Trophoblast cell (in vitro differentiated cells and primary cell): ENCODE measurements around the gene NFATC2.

Source experiments
- DNase-seq, 2 donors: peaks; one replicate each; pipeline ENCODE4 v3.0.0-alpha.2; 2016
- H2AFZ ChIP-seq: 2 replicates; pipeline ENCODE4 v1.6.1; 2013; ENCODE audit warnings: low read length, moderate library complexity, mild to moderate bottlenecking; ENCODE audit not compliant: insufficient read depth, poor library complexity
- H2AK5ac ChIP-seq: 2 replicates; pipeline ENCODE4 v1.6.1; 2013; ENCODE audit warnings: mild to moderate bottlenecking, low read length
- H2BK120ac ChIP-seq: 2 replicates; pipeline ENCODE4 v1.6.1; 2013; ENCODE audit warnings: low read length, mild to moderate bottlenecking, moderate library complexity; ENCODE audit not compliant: insufficient read depth, poor library complexity
- H2BK12ac ChIP-seq: 2 replicates; pipeline ENCODE4 v1.6.1; 2013; ENCODE audit warnings: mild to moderate bottlenecking, low read length, moderate library complexity
- H2BK5ac ChIP-seq: 2 replicates; pipeline ENCODE4 v1.6.1; 2013; ENCODE audit warnings: low read length, low read depth, moderate library complexity, mild to moderate bottlenecking; ENCODE audit not compliant: poor library complexity
- H3K14ac ChIP-seq: 2 replicates; pipeline ENCODE4 v1.6.1; 2013; ENCODE audit warnings: mild to moderate bottlenecking, low read length
- H3K18ac ChIP-seq: 2 replicates; pipeline ENCODE4 v1.6.1; 2013; ENCODE audit warnings: mild to moderate bottlenecking, low read length
- H3K23ac ChIP-seq: 2 replicates; pipeline ENCODE4 v1.6.1; 2013; ENCODE audit warnings: low read length
- H3K27ac ChIP-seq: 2 replicates; pipeline ENCODE4 v1.5.1; 2013; ENCODE audit warnings: low read depth, mild to moderate bottlenecking, inconsistent platforms, low read length, moderate library complexity
- H3K27me3 ChIP-seq: 2 replicates; pipeline ENCODE4 v1.6.1; 2013; ENCODE audit warnings: inconsistent platforms, mild to moderate bottlenecking, low read length, moderate library complexity; ENCODE audit not compliant: insufficient read depth
- H3K36me3 ChIP-seq, 2 experiments: 1 replicate in 1 of 2; 2 replicates in 1 of 2; pipeline ENCODE4 v1.6.1; 2013; ENCODE audit warnings: low read length in 2 of 2, mild to moderate bottlenecking in 2 of 2, moderate library complexity in 1 of 2; ENCODE audit not compliant: insufficient read depth in 2 of 2, control insufficient read depth in 1 of 2
- H3K4ac ChIP-seq: 2 replicates; pipeline ENCODE4 v1.6.1; 2013; ENCODE audit warnings: low read depth, mild to moderate bottlenecking, low read length, moderate library complexity
- H3K4me1 ChIP-seq, 2 experiments: 1 replicate in 1 of 2; 2 replicates in 1 of 2; pipeline ENCODE4 v1.6.1; 2013; ENCODE audit warnings: low read length in 2 of 2, mild to moderate bottlenecking in 2 of 2, moderate library complexity in 1 of 2; ENCODE audit not compliant: insufficient read depth in 2 of 2, control insufficient read depth in 1 of 2
- H3K4me2 ChIP-seq: 2 replicates; pipeline ENCODE4 v1.6.1; 2013; ENCODE audit warnings: inconsistent platforms, mild to moderate bottlenecking, low read length, moderate library complexity
- H3K4me3 ChIP-seq: 2 replicates; pipeline ENCODE4 v1.5.1; 2013; ENCODE audit warnings: mild to moderate bottlenecking, low read depth, low read length, inconsistent platforms
- H3K79me1 ChIP-seq: one replicate; pipeline ENCODE4 v1.6.1; 2013; ENCODE audit warnings: low read length
- H3K79me2 ChIP-seq: 2 replicates; pipeline ENCODE4 v1.6.1; 2013; ENCODE audit warnings: low read length, mild to moderate bottlenecking; ENCODE audit not compliant: control insufficient read depth, insufficient read depth, poor library complexity
- H3K9ac ChIP-seq: 2 replicates; pipeline ENCODE4 v1.6.1; 2013; ENCODE audit warnings: mild to moderate bottlenecking, low read length
- H3K9me3 ChIP-seq: 2 replicates; pipeline ENCODE4 v1.6.1; 2013; ENCODE audit warnings: low read depth, mild to moderate bottlenecking, control low read depth, inconsistent platforms, low read length; ENCODE audit not compliant: insufficient read depth
- H4K12ac ChIP-seq: 2 replicates; pipeline ENCODE4 v1.6.1; 2013; ENCODE audit warnings: low read depth, mild to moderate bottlenecking, low read length, moderate library complexity
- H4K8ac ChIP-seq: 2 replicates; pipeline ENCODE4 v1.6.1; 2013; ENCODE audit warnings: low read depth, mild to moderate bottlenecking, low read length, moderate library complexity
- H4K91ac ChIP-seq: one replicate; pipeline ENCODE4 v1.6.1; 2013; ENCODE audit warnings: low read depth, mild to moderate bottlenecking, low read length, moderate library complexity
- WGBS: extraction: QIAGEN DNeasy Blood & Tissue Kit; methylation state at CpG from one replicate; pipeline ENCODE4 v1.1.7; 2013; ENCODE audit warnings: missing lambda C conversion rate; ENCODE audit not compliant: insufficient read length, insufficient coverage; ENCODE audit errors: extremely low coverage; 5-methylcytosine and 5-hydroxymethylcytosine counted together

NFATC2 gene

GRCh38 chr20:51583499-51583898, 41.0 kb upstream of the NFATC2 start:
- Histone ChIP-seq H2BK12ac (peak overlapping the region; percentile 88), H4K91ac (peak overlapping the region; percentile 69), H3K27ac (no peak overlapping the region), H2BK5ac (peak overlapping the region; percentile 50), H3K9ac (no peak overlapping the region), H3K14ac (peak overlapping the region; percentile 61), H3K4me1 (peaks cover 17 to 27% of the 10 kb centered on the region in 2 experiments), H3K36me3 (no peaks in the 10 kb centered on the region), H3K4me3 (no peak overlapping the region), H3K18ac (peak overlapping the region; percentile 56), H3K23ac (no peak overlapping the region), H3K4me2 (no peak overlapping the region), H4K8ac (peak overlapping the region; percentile 26), H2AFZ (no peak overlapping the region), H4K12ac (no peak overlapping the region), H3K79me1 (peaks cover 26% of the 10 kb centered on the region), H3K27me3 (no peaks in the 10 kb centered on the region), H3K79me2 (peaks cover 2% of the 10 kb centered on the region), H3K9me3 (peaks cover 2% of the 10 kb centered on the region), H3K4ac (peak overlapping the region; percentile 19), H2AK5ac (peak overlapping the region; percentile 68), H2BK120ac (peak overlapping the region; percentile 39)
- no peak for DNase-seq
- no CpG with 5 or more reads among the region's 14 CpGs for WGBS

- Histone ChIP-seq H3K4ac (peak overlapping the region; percentile 19), H3K14ac (peak overlapping the region; percentile 61), H3K4me3 (no peak overlapping the region), H2BK120ac (peak overlapping the region; percentile 39), H3K27me3 (no peaks in the 10 kb centered on the region), H4K12ac (no peak overlapping the region), H3K23ac (no peak overlapping the region), H2BK12ac (peak overlapping the region; percentile 88), H4K91ac (peak overlapping the region; percentile 69), H2AK5ac (peak overlapping the region; percentile 68), H3K4me2 (no peak overlapping the region), H3K18ac (peak overlapping the region; percentile 56), H3K9ac (no peak overlapping the region), H2AFZ (no peak overlapping the region), H3K79me1 (peaks cover 26% of the 10 kb centered on the region), H3K9me3 (peaks cover 2% of the 10 kb centered on the region), H3K36me3 (no peaks in the 10 kb centered on the region), H2BK5ac (peak overlapping the region; percentile 50), H3K27ac (no peak overlapping the region), H4K8ac (peak overlapping the region; percentile 26), H3K4me1 (peaks cover 17 to 28% of the 10 kb centered on the region in 2 experiments), H3K79me2 (peaks cover 2% of the 10 kb centered on the region)
- WGBS: no CpG with 5 or more reads among the region's 13 CpGs
- no peak for DNase-seq
These were observed 40.6 kb upstream of the NFATC2 start for GRCh38 chr20:51583073-51583472.

GRCh38 chr20:51581571-51581970, 39.1 kb upstream of the NFATC2 start:
- Histone ChIP-seq H3K14ac (no peak overlapping the region), H3K4me3 (no peak overlapping the region), H3K18ac (no peak overlapping the region), H2BK5ac (no peak overlapping the region), H3K27me3 (no peaks in the 10 kb centered on the region), H2AK5ac (no peak overlapping the region), H3K23ac (no peak overlapping the region), H3K79me1 (peaks cover 26% of the 10 kb centered on the region), H3K4ac (no peak overlapping the region), H2BK12ac (no peak overlapping the region), H2AFZ (no peak overlapping the region), H3K9me3 (peaks cover 5% of the 10 kb centered on the region), H3K27ac (no peak overlapping the region), H3K36me3 (no peaks in the 10 kb centered on the region), H3K9ac (no peak overlapping the region), H3K79me2 (peaks cover 2% of the 10 kb centered on the region), H4K12ac (no peak overlapping the region), H2BK120ac (no peak overlapping the region), H3K4me2 (no peak overlapping the region), H4K91ac (no peak overlapping the region), H3K4me1 (peaks cover 17 to 28% of the 10 kb centered on the region in 2 experiments), H4K8ac (no peak overlapping the region)
- DNase-seq: no peak

GRCh38 chr20:51579137-51579536, 36.6 kb upstream of the NFATC2 start:
- H4K8ac ChIP-seq: peak overlapping the region; percentile 79
- no peak overlapping the region for H2BK120ac ChIP-seq
- H3K14ac ChIP-seq: no peak overlapping the region
- H4K91ac ChIP-seq: peak overlapping the region; percentile 77
- no peak overlapping the region for H4K12ac ChIP-seq
- no peak overlapping the region for H3K4ac ChIP-seq
- H2AFZ ChIP-seq: no peak overlapping the region
- H3K27me3 ChIP-seq: no peaks in the 10 kb centered on the region
- no peak overlapping the region for H3K4me3 ChIP-seq
- no peak overlapping the region for H3K4me2 ChIP-seq
- peak overlapping the region; percentile 42 for H2BK5ac ChIP-seq
- no CpG with 5 or more reads among the region's 8 CpGs for WGBS
- no peak overlapping the region for H3K23ac ChIP-seq
- peaks cover 2% of the 10 kb centered on the region for H3K79me2 ChIP-seq
- peaks cover 19% of the 10 kb centered on the region for H3K79me1 ChIP-seq
- no peak overlapping the region for H3K9ac ChIP-seq
- peak overlapping the region; percentile 78 for H2BK12ac ChIP-seq
- no peak overlapping the region for H2AK5ac ChIP-seq
- H3K18ac ChIP-seq: no peak overlapping the region
- peaks cover 10 to 18% of the 10 kb centered on the region in 2 experiments for H3K4me1 ChIP-seq
- peaks cover 5% of the 10 kb centered on the region for H3K9me3 ChIP-seq
- no peaks in the 10 kb centered on the region for H3K36me3 ChIP-seq
- DNase-seq: no peak
- peak overlapping the region; percentile 55 for H3K27ac ChIP-seq
